Activated CD4-positive, alpha-beta T cell treated with anti-CD3 and anti-CD28 coated beads, Interleukin-2, amount 10 ng/mL, durations not matched to agents 24 days and 14 days (primary cell): ENCODE data around the gene ALS2CL. TPM values are rescaled to one million over a fixed set of nuclear protein-coding genes. Genes with fewer than 3 reads are reported as not detected.

ENCODE experiments used
- DNase-seq: peaks from one replicate; pipeline ENCODE4 v3.0.0; 2022
- H3K27ac Mint-ChIP-seq: one replicate; pipeline ENCODE4 v1.8.0; 2022; ENCODE audit warnings: mild to moderate bottlenecking, mixed read lengths
- H3K27me3 Mint-ChIP-seq: one replicate; pipeline ENCODE4 v1.8.0; 2022; ENCODE audit warnings: mixed read lengths
- H3K36me3 Mint-ChIP-seq: one replicate; pipeline ENCODE4 v1.8.0; 2022; ENCODE audit warnings: low read depth, mild to moderate bottlenecking, mixed read lengths
- H3K4me1 Mint-ChIP-seq: one replicate; pipeline ENCODE4 v1.8.0; 2021; ENCODE audit warnings: mixed read lengths
- H3K4me3 Mint-ChIP-seq: one replicate; pipeline ENCODE4 v1.8.0; 2022; ENCODE audit warnings: mild to moderate bottlenecking, moderate library complexity, mixed read lengths
- H3K9me3 Mint-ChIP-seq: one replicate; pipeline ENCODE4 v1.8.0; 2021; ENCODE audit warnings: mixed read lengths
- intact Hi-C: fragments of 100-400 bp; cut with micrococcal nuclease; formaldehyde crosslinking; loops from one replicate; pipeline ENCODE4 v1.15.1; 2023
- total RNA-seq: library from RNA; stranded (reverse); gene quantifications from 2 replicates; pipeline ENCODE4 v1.2.3, GENCODE V29; 2022

ALS2CL gene
- total RNA-seq, 1 donor from 2014 or later: 0.47 TPM

GRCh38 chr3:46682974-46683373 lies 10.5 kb downstream of the ALS2CL start:
- Mint-ChIP-seq H3K4me3 (no peak overlapping the region), H3K36me3 (no peaks in the 10 kb centered on the region), H3K27ac (no peak overlapping the region), H3K27me3 (no peaks in the 10 kb centered on the region), H3K4me1 (no peaks in the 10 kb centered on the region), H3K9me3 (no peaks in the 10 kb centered on the region)
- DNase-seq: no peak
- intact Hi-C loops: no loop called here

GRCh38 chr3:46681856-46682540 lies 11.5 kb downstream of the ALS2CL start:
- intact Hi-C loops: no loop called here
- H3K9me3 Mint-ChIP-seq: no peaks in the 10 kb centered on the region
- no peak for DNase-seq
- no peak overlapping the region for H3K27ac Mint-ChIP-seq
- no peaks in the 10 kb centered on the region for H3K4me1 Mint-ChIP-seq
- H3K4me3 Mint-ChIP-seq: no peak overlapping the region
- H3K27me3 Mint-ChIP-seq: no peaks in the 10 kb centered on the region
- no peaks in the 10 kb centered on the region for H3K36me3 Mint-ChIP-seq

DNA sequence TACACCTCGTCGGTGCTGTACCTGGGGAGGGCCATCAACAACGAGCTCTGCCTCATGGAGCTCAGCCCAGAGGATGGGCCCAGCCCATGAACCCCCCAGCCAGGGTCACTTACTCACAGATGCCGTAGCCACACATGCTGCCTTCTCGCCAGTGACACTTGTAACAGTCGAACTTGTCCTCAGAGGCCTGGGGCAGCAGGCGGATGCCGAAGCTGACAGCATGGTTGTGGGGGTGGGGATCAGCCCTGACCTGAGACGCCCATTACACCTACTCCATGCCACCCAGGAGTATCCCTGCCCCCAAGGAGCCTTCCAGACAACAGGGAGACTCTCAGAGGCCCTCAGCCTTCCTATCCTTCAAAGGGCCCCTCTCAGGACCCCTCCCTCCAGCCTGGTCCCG lies 12.1 kb downstream of the ALS2CL start:
- Mint-ChIP-seq H3K27ac (no peak overlapping the region), H3K27me3 (no peaks in the 10 kb centered on the region), H3K9me3 (no peaks in the 10 kb centered on the region), H3K4me3 (no peak overlapping the region), H3K36me3 (no peaks in the 10 kb centered on the region), H3K4me1 (no peaks in the 10 kb centered on the region)
- intact Hi-C loops: no loop called here
- DNase-seq: no peak

DNA sequence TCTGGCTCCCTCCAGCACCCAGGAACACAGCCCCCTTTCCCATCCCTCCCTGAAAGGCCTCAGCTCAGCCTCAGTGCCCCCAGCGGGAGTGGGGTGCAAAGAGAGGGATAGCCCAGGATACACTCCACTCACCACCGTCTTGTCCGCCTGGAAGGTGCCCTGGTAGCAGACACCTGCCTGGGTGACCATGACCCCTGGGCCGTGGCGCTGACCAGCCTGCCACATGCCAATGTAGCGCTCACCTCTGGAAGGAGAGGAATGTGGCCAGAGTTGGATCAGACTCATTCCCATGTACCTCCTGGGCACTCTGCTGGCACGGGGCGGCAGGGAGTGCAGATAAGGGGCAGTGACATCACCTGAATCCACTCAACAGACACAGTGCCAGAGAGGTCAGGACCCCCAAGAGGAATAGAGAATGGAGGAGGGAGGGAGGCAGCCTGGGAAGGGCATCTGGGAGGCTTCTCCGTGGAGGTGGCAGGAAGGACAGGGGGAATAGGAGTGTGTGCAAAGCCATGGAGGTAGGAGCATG lies 13.1 kb downstream of the ALS2CL start:
- no peak overlapping the region for H3K27ac Mint-ChIP-seq
- no peaks in the 10 kb centered on the region for H3K36me3 Mint-ChIP-seq
- no peak for DNase-seq
- H3K4me3 Mint-ChIP-seq: no peak overlapping the region
- intact Hi-C loops: no loop called here
- no peaks in the 10 kb centered on the region for H3K9me3 Mint-ChIP-seq
- H3K27me3 Mint-ChIP-seq: no peaks in the 10 kb centered on the region
- H3K4me1 Mint-ChIP-seq: no peaks in the 10 kb centered on the region

DNA sequence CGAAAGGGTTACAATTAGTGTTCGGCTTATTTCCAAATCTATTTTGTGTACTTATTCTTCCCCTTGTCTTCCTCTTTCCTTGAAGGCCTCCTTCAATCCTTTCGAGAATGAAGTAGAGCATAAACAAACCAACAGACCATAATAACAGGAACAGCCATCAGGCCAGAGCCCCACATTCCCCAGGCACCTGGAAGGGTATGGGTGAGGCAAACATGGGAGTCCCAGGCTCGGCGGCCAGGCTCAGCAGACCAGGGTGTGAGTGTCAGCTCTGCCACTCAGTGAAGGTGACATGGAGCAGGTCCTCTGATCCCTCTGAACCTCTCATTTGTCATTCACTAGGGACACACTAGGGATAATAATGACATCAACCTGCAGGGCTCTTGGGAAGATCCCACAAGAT lies 13.8 kb downstream of the ALS2CL start:
- no peaks in the 10 kb centered on the region for H3K4me1 Mint-ChIP-seq
- intact Hi-C loops: no loop called here
- no peak overlapping the region for H3K27ac Mint-ChIP-seq
- DNase-seq: no peak
- no peak overlapping the region for H3K4me3 Mint-ChIP-seq
- H3K9me3 Mint-ChIP-seq: no peaks in the 10 kb centered on the region
- H3K36me3 Mint-ChIP-seq: no peaks in the 10 kb centered on the region
- H3K27me3 Mint-ChIP-seq: no peaks in the 10 kb centered on the region

DNA sequence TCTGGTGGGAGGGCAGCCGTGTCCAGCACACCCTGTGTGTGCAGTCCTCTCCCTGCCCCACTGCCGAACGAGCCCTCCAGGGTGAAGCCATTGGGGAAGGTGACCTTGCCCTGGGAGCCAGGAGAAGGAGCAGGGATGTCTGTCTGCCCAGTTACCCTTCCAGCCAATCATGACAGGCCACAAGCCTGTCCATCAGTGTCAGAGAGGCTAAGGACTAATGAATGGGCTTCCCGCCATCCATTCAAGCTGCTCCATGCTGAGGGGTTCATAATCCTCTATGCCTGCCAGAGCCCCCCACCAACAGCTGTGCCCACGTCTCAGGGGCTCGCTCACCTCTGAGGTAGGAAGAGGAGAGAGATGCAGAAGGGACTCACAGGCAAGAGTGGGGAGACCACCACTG lies 15.2 kb downstream of the ALS2CL start:
- DNase-seq: no peak
- H3K4me3 Mint-ChIP-seq: no peak overlapping the region
- intact Hi-C loops: no loop called here
- H3K27me3 Mint-ChIP-seq: no peaks in the 10 kb centered on the region
- H3K4me1 Mint-ChIP-seq: no peaks in the 10 kb centered on the region
- H3K9me3 Mint-ChIP-seq: no peaks in the 10 kb centered on the region
- H3K27ac Mint-ChIP-seq: no peak overlapping the region
- H3K36me3 Mint-ChIP-seq: no peaks in the 10 kb centered on the region

DNA sequence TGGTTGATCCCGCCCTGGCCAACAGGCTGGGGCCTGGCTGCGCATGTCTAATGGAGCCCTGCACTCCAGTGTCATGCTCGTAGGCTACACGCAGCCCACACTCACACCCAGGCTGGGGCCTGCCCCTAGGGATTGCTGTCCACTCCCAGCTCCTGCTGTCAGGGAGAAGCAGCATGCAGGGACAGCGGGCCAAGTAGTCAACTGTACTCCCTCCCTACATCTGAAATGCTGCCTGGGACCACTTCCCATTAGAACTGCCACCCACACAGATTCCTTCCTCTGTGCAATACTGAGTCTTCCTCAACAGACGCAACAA lies 16.1 kb downstream of the ALS2CL start:
- Mint-ChIP-seq H3K27ac (no peak overlapping the region), H3K36me3 (no peaks in the 10 kb centered on the region)

GRCh38 chr3:46676601-46677410 lies 16.7 kb downstream of the ALS2CL start:
- H3K4me1 Mint-ChIP-seq: no peaks in the 10 kb centered on the region
- intact Hi-C loops: no loop called here
- no peaks in the 10 kb centered on the region for H3K27me3 Mint-ChIP-seq
- H3K4me3 Mint-ChIP-seq: no peak overlapping the region
- no peaks in the 10 kb centered on the region for H3K9me3 Mint-ChIP-seq
- no peak for DNase-seq
- no peak overlapping the region for H3K27ac Mint-ChIP-seq
- H3K36me3 Mint-ChIP-seq: no peaks in the 10 kb centered on the region

More for the DNA sequence above, 16.1 kb downstream of the ALS2CL start:
- no peaks in the 10 kb centered on the region for H3K4me1 Mint-ChIP-seq
- H3K9me3 Mint-ChIP-seq: no peaks in the 10 kb centered on the region
- DNase-seq: no peak
- intact Hi-C loops: no loop called here
- no peaks in the 10 kb centered on the region for H3K27me3 Mint-ChIP-seq
- H3K4me3 Mint-ChIP-seq: no peak overlapping the region

DNA sequence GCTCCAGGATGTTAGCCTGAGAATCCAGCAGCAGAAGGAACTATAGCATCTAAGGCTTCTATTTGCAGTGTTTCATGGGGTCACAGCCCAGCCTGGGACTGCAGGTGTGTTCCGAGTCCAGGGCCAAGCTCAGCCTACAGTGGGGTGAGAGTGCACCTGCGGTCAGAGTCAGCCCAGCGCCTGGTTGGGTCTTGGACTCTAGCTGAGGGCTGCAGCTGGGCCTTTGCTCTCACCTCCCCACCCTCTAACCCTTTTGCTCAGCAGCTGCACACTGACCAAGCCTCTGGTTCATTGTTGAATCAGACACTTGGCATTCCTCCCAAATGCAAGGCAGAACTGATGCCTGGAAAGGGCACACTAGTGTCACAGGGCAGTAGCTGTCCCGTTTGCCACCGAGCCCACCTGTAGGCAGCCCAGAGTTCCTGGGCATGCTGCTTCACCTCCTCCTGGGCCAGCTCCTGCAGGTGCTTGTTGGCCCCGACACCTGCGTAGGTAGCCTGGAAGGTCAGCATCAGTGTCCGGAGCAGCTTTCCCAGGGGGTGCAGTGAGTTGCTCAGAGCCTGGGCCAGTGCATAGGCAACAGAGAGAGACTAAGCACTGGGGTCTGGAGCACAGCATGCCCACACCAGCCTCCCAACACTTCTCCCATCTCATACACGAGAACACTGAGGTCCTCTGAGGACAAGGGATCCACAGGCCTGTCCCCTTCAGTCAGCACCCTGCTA lies 17.5 kb downstream of the ALS2CL start:
- Mint-ChIP-seq H3K27me3 (no peaks in the 10 kb centered on the region), H3K36me3 (no peaks in the 10 kb centered on the region), H3K4me3 (no peak overlapping the region), H3K9me3 (no peaks in the 10 kb centered on the region), H3K4me1 (no peaks in the 10 kb centered on the region), H3K27ac (no peak overlapping the region)
- no peak for DNase-seq
- intact Hi-C loops: no loop called here

- no peaks in the 10 kb centered on the region for H3K36me3 Mint-ChIP-seq
- no peak overlapping the region for H3K27ac Mint-ChIP-seq
- H3K9me3 Mint-ChIP-seq: no peaks in the 10 kb centered on the region
- no peaks in the 10 kb centered on the region for H3K4me1 Mint-ChIP-seq
- no peak overlapping the region for H3K4me3 Mint-ChIP-seq
- H3K27me3 Mint-ChIP-seq: no peaks in the 10 kb centered on the region
- intact Hi-C loops: no loop called here
- no peak for DNase-seq
These were observed 18.1 kb downstream of the ALS2CL start for GRCh38 chr3:46675426-46675825.

- H3K4me1 Mint-ChIP-seq: no peaks in the 10 kb centered on the region
- no peak overlapping the region for H3K4me3 Mint-ChIP-seq
- no peaks in the 10 kb centered on the region for H3K36me3 Mint-ChIP-seq
- intact Hi-C loops: no loop called here
- no peak overlapping the region for H3K27ac Mint-ChIP-seq
- DNase-seq: no peak
- no peaks in the 10 kb centered on the region for H3K9me3 Mint-ChIP-seq
- no peaks in the 10 kb centered on the region for H3K27me3 Mint-ChIP-seq
These were observed 19.2 kb downstream of the ALS2CL start for GRCh38 chr3:46674031-46674845.

DNA sequence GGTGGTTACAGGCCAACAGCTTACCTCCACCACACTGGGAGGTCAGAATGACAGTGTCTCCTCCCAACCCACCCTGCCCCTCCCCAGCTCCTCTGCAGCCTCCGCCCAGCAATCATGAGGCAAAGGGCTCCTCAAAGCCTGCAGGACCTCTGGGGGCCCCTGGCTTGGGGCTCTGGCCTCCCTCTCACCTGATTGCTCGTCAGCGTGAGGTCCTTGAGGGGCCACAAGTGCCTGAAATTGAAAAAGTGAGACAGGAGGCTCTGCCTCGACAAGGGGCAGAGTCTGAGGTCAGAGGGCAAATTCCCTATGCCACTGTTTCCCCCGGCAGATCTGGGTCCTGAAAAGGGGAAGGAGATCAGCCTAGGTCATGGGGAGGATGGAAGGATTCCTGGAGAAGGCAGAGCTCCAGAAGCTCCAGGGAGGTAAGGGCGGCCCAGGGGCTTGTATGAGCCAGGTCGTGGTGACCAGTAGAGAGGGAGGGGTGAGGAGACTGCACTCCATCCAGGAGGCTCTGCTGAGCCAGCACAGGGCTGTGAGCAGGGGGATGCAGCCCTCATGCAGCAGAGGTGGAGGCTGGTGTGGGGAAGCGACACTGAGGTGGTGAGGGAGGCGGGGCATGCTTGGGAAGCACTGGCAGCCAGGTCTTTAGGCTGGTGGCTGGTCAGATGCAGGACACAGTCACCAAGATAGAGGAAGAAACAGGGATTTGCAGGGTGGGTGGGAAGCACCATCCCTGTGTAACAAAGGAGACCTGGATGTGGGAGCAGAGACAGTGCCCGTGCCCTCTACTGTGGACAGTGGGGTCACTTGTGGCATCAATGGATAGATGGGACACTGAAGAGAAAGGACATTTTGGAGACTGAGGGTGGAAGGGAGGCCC lies 20.1 kb downstream of the ALS2CL start:
- Mint-ChIP-seq H3K27me3 (no peaks in the 10 kb centered on the region), H3K4me1 (no peaks in the 10 kb centered on the region), H3K4me3 (no peak overlapping the region), H3K9me3 (no peaks in the 10 kb centered on the region), H3K36me3 (no peaks in the 10 kb centered on the region), H3K27ac (no peak overlapping the region)
- no peak for DNase-seq
- intact Hi-C loops: no loop called here

GRCh38 chr3:46672349-46672695 lies 21.2 kb downstream of the ALS2CL start:
- intact Hi-C loops: no loop called here
- Mint-ChIP-seq H3K36me3 (no peaks in the 10 kb centered on the region), H3K4me1 (no peaks in the 10 kb centered on the region), H3K4me3 (no peak overlapping the region), H3K27me3 (no peaks in the 10 kb centered on the region), H3K9me3 (no peaks in the 10 kb centered on the region), H3K27ac (no peak overlapping the region)
- no peak for DNase-seq
